Heart left ventricle (tissue), 13 donors: Measurements from ENCODE around the gene MXD1.

Experiments
- CTCF ChIP-seq, 12 donors: fragments of 200-600 bp; sonication (generic) in 4 of 12; IDR thresholded peaks; one replicate each; pipeline versions ENCODE4 v1.5.0 to v1.8.0; 2018 to 2022; ENCODE audit warnings: antibody characterized with exemption in 12 of 12, mild to moderate bottlenecking in 5 of 12
- POLR2A ChIP-seq, 2 donors: fragments of 450-650 bp; IDR thresholded peaks; one replicate each; pipeline ENCODE4 v1.6.1; 2017; ENCODE audit warnings: antibody characterized with exemption in 2 of 2, mild to moderate bottlenecking in 2 of 2, moderate library complexity in 2 of 2
- donor health status: ischemic (EF 13 %, LVEDD 7.1; RV severe dilation, severe dysfunction).
- donor health status: DM: no; HTN: yes; CAD: no.
- donor health status: DM: no; HTN: no; CAD: no.
- donor health status: ischemic (EF 25% LVEDD 6.9; RV normal size, moderate dysfunction).
- donor health status: ischemic (EF 25% LVEDD 5.7; RV mildly dilated, moderate dysfunction).
- donor health status: ischemic (EF 35%, LVEDD 5.7; RV mildly dilated, moderate dysfunction).
- donor health status: nonischemic (EF 11% LVEDD 7.7; RV severe dilation, severe dysfunction).
- donor health status: DM: yes; HTN: yes; CAD: no.
- donor health status: PGD.
- donor health status: ischemic (EF 29% LVEDD 5.4; RV normal size, mild dysfunction).
- donor health status: nonischemic (EF 23%, LVEDD 6.1; RV moderate dilation, normal function).

GRCh38 chr2:69954084-69954483 is 39.2 kb downstream of the MXD1 start:
- TF ChIP-seq CTCF (IDR thresholded peaks at IDR 0.05) (no peak), POLR2A (IDR thresholded peaks at IDR 0.05) (no peak)
